Thyroid gland (tissue), 4 donors: ENCODE data around the gene EWSR1.

Experiments used
- POLR2A ChIP-seq, 2 donors: fragments of 450-650 bp; IDR thresholded peaks; one replicate each; pipeline ENCODE4 v1.6.1; 2017; ENCODE audit warnings: antibody characterized with exemption in 2 of 2, mild to moderate bottlenecking in 2 of 2, moderate library complexity in 1 of 2
- TF ChIP-seq, protein P1 (sequence below), 6 experiments: fragments of 200-600 bp in 3 of 6; fragments of 450-650 bp in 3 of 6; sonication (generic) in 3 of 6; IDR thresholded peaks; one replicate each; pipeline ENCODE4 v1.5.1; 2016 to 2019; ENCODE audit warnings: antibody characterized with exemption in 6 of 6, mild to moderate bottlenecking in 2 of 6, inconsistent platforms in 1 of 6, moderate library complexity in 1 of 6

DNA sequence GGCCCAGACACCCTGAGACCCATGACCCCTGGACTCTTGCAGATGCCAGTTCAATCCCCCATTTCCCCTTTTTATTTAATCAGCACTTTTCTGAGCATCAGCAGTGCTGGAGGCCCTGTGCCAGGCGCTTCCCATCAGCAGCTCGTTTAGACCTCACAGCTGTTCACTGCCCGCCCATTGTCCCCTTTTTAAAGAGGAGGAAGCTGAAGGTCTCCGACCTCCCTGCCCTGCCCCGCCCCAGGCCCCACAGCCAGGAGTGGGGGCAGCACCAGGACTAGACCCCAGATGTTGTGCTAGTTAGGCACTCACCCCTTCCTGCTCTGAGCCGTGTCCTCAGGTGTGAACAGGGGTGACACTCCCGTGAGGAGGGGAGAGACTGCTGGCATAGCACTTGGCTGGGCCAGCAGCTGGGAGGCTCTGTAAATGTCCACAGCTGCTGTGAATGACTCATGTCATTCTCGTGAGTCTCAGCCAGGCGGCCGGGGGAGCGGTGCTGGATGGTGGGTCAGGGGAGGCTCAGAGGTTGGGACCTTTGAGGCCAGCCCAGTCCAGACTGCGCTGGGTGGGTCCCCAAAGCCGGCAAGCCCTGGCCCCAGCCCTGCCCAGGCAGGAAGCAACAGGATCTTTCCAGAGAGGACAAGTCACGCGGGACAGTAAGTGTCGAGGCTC is 42.5 kb upstream of the EWSR1 start:
- TF ChIP-seq, protein P1, sequence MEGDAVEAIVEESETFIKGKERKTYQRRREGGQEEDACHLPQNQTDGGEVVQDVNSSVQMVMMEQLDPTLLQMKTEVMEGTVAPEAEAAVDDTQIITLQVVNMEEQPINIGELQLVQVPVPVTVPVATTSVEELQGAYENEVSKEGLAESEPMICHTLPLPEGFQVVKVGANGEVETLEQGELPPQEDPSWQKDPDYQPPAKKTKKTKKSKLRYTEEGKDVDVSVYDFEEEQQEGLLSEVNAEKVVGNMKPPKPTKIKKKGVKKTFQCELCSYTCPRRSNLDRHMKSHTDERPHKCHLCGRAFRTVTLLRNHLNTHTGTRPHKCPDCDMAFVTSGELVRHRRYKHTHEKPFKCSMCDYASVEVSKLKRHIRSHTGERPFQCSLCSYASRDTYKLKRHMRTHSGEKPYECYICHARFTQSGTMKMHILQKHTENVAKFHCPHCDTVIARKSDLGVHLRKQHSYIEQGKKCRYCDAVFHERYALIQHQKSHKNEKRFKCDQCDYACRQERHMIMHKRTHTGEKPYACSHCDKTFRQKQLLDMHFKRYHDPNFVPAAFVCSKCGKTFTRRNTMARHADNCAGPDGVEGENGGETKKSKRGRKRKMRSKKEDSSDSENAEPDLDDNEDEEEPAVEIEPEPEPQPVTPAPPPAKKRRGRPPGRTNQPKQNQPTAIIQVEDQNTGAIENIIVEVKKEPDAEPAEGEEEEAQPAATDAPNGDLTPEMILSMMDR (IDR thresholded peaks at IDR 0.05) = no peak
- no peak for TF ChIP-seq POLR2A (IDR thresholded peaks at IDR 0.05)
